ENCODE measurements around the gene CISD1.
"Not testable (repeated sequence)": the region's sequence is repeated elsewhere in the genome, so short reads cannot be mapped to it uniquely, and the experiment has no call there.

The CISD1 gene

DNA sequence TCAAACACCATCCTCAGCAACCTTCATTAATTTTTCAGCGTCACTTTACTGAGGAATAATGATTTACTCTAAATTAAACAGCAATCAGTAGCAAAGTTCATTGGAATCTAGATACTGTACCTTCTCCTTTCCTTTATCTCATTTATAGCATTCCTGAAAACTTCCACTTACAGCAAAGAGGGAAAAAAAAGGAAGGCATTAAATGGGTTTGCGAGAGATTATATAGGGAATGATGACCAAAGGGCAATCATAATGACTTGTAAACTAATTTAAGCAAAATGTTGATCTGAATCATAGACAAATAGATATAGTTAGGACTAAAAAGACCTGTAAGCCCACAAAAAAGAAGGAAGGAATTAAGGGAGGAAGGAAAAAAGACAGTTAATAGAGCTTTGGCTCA lies 43.3 kb upstream of the CISD1 start:
- peaks cover 17% of the 10 kb centered on the region; the same call in 1 of the 2 replicates for H3K36me3 ChIP-seq (ENCODE audit: insufficient read depth, low read length)
- H3K4me2 ChIP-seq (ENCODE audit: insufficient read depth, low read length): no peak overlapping the region
- no peaks in the 10 kb centered on the region for H3K4me1 ChIP-seq (ENCODE audit: insufficient read depth, low read length)
- no peak for DNase-seq
- H3K9ac ChIP-seq (ENCODE audit: low read depth, low read length): no peak overlapping the region
- no peaks in the 10 kb centered on the region for H3K79me2 ChIP-seq (ENCODE audit: insufficient read depth, low read length)
- H3K27ac ChIP-seq (ENCODE audit: low read length): no peak overlapping the region
- H3K27me3 ChIP-seq (ENCODE audit: insufficient read depth, low read length, poor library complexity): no peaks in the 10 kb centered on the region
- H3K4me3 ChIP-seq (ENCODE audit: low read depth in 1 of 2, low read length in 2 of 2): no peak overlapping the region
- H2AFZ ChIP-seq (ENCODE audit: low read depth, low read length): no peak overlapping the region
- H4K20me1 ChIP-seq (ENCODE audit: insufficient read depth, low read length): no peaks in the 10 kb centered on the region
- no peaks in the 10 kb centered on the region for H3K9me3 ChIP-seq (ENCODE audit: insufficient read depth, low read length, severe bottlenecking)
- ATAC-seq (ENCODE audit: insufficient read depth, low read depth): no peak
- TF ChIP-seq EZH2 (IDR thresholded peaks at IDR 0.05; ENCODE audit: borderline replicate concordance, low read depth, low read length, severe bottlenecking): no peak
- TF ChIP-seq, protein P1, sequence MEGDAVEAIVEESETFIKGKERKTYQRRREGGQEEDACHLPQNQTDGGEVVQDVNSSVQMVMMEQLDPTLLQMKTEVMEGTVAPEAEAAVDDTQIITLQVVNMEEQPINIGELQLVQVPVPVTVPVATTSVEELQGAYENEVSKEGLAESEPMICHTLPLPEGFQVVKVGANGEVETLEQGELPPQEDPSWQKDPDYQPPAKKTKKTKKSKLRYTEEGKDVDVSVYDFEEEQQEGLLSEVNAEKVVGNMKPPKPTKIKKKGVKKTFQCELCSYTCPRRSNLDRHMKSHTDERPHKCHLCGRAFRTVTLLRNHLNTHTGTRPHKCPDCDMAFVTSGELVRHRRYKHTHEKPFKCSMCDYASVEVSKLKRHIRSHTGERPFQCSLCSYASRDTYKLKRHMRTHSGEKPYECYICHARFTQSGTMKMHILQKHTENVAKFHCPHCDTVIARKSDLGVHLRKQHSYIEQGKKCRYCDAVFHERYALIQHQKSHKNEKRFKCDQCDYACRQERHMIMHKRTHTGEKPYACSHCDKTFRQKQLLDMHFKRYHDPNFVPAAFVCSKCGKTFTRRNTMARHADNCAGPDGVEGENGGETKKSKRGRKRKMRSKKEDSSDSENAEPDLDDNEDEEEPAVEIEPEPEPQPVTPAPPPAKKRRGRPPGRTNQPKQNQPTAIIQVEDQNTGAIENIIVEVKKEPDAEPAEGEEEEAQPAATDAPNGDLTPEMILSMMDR (IDR thresholded peaks at IDR 0.05; ENCODE audit: borderline replicate concordance, extremely low read depth, low read length, poor library complexity, severe bottlenecking): no peak

DNA sequence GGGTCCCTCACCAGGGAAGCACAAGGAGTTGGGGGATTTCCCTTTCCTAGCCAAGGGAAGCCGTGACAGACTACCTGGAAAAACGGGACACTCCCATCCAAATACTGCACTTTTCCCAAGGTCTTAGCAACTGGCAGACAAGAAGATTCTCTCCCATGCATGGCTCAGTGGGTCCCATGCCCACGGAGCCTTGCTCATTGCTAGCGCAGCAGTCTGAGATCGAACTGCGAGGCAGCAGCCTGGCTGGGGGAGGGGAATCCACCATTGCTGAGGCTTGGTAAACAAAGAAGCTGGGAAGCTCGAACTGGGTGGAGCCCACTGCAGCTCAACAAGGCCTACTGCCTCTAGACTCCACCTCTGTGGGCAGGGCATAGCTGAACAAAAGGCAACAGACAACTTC lies 39.1 kb upstream of the CISD1 start:
- H3K4me2 ChIP-seq (ENCODE audit: insufficient read depth, low read length); H4K20me1 ChIP-seq (ENCODE audit: insufficient read depth, low read length); ATAC-seq (ENCODE audit: insufficient read depth, low read depth); H3K27ac ChIP-seq (ENCODE audit: low read length); DNase-seq; H2AFZ ChIP-seq (ENCODE audit: low read depth, low read length); H3K9ac ChIP-seq (ENCODE audit: low read depth, low read length); H3K27me3 ChIP-seq (ENCODE audit: insufficient read depth, low read length, poor library complexity); H3K79me2 ChIP-seq (ENCODE audit: insufficient read depth, low read length); H3K4me3 ChIP-seq (ENCODE audit: low read depth in 1 of 2, low read length in 2 of 2); H3K4me1 ChIP-seq (ENCODE audit: insufficient read depth, low read length); H3K9me3 ChIP-seq (ENCODE audit: insufficient read depth, low read length, severe bottlenecking): not testable (repeated sequence)
- peaks cover 19% of the 10 kb centered on the region; the same call in 1 of the 2 replicates for H3K36me3 ChIP-seq (ENCODE audit: insufficient read depth, low read length)

DNA sequence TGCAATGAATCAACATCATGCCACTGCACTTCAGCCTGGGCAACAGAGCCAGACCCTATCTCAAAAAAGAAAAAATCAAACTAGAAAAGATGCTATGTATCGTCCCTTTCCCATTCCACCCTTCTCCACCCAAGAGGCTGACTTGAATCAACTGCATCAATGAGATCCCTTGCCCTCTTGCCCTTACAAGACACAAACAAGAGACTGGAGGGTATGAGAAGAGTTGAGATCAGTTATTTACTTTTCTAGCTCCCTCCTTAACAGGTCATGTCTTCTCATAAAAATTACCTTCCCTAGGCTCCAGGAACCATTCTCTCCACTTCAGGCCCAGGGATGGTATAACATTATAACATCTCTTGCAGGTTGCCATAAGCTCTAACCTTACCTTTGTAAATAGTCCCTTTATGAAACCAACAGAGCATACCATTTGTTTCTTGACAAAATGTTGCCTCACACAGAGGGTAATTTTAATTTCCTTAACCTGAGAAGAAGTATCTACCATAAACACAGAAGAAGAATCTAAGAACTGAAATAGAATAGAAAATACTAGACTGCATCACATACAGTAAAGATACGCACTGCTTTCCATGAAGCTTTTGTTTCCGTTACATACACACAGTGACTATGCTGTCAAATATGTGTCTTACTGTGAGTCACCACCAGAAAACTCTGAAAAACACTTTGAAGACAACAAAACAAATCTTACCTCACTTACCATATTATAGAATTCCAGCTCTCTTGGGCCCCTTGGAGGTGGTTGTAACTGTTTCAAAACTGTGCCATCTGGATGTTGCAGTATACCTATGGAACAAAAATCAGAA lies 31.7 kb upstream of the CISD1 start:
- peaks cover 23% of the 10 kb centered on the region for H3K36me3 ChIP-seq (ENCODE audit: insufficient read depth, low read length)
- H3K4me1 ChIP-seq (ENCODE audit: insufficient read depth, low read length): no peaks in the 10 kb centered on the region; the same call in 1 of the 2 replicates
- no peak for ATAC-seq (ENCODE audit: insufficient read depth, low read depth)
- no peaks in the 10 kb centered on the region for H3K9me3 ChIP-seq (ENCODE audit: insufficient read depth, low read length, severe bottlenecking)
- DNase-seq: no peak
- H3K79me2 ChIP-seq (ENCODE audit: insufficient read depth, low read length): peaks cover 40% of the 10 kb centered on the region
- no peak overlapping the region for H3K4me2 ChIP-seq (ENCODE audit: insufficient read depth, low read length)
- no peak overlapping the region for H3K9ac ChIP-seq (ENCODE audit: low read depth, low read length)
- H3K27ac ChIP-seq (ENCODE audit: low read length): no peak overlapping the region
- H4K20me1 ChIP-seq (ENCODE audit: insufficient read depth, low read length): peaks cover 5% of the 10 kb centered on the region; the same call in 1 of the 2 replicates
- no peaks in the 10 kb centered on the region for H3K27me3 ChIP-seq (ENCODE audit: insufficient read depth, low read length, poor library complexity)
- no peak overlapping the region for H2AFZ ChIP-seq (ENCODE audit: low read depth, low read length)
- TF ChIP-seq, protein P1 (IDR thresholded peaks at IDR 0.05; ENCODE audit: borderline replicate concordance, extremely low read depth, low read length, poor library complexity, severe bottlenecking): no peak
- TF ChIP-seq EZH2 (IDR thresholded peaks at IDR 0.05; ENCODE audit: borderline replicate concordance, low read depth, low read length, severe bottlenecking): no peak
- no peak overlapping the region for H3K4me3 ChIP-seq (ENCODE audit: low read depth in 1 of 2, low read length in 2 of 2)

DNA sequence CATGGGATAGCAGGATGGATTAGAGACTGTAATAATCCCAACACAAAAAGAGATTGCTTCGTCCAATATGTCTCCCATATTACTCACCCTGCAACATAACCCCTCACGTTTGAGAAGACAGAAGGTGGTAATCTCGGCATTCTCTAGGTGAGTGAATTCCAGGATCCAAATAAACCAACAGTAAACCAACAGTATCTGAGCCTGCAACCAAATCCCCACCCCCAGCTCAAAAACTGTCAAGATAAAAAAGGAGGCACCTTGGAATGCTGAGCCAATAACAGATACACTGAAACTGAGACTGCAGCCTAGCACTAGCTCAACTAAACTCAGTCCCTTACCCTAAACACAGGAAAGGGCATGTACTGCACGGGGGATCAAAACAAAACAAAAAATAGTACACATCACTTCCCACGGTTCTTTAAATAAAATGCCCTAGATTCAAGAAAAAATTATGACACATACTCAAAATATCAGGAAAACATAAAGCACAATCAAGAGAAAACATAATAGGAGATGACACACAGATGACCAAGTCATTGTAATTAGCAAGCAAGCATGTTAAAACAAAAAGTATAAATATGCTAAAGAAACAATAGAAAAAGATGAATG lies 29.3 kb upstream of the CISD1 start:
- TF ChIP-seq EZH2 (IDR thresholded peaks at IDR 0.05; ENCODE audit: borderline replicate concordance, low read depth, low read length, severe bottlenecking): no peak
- TF ChIP-seq, protein P1 (IDR thresholded peaks at IDR 0.05; ENCODE audit: borderline replicate concordance, extremely low read depth, low read length, poor library complexity, severe bottlenecking): no peak
- Histone ChIP-seq H3K79me2 (ENCODE audit: insufficient read depth, low read length) (peaks cover 50% of the 10 kb centered on the region), H3K4me3 (ENCODE audit: low read depth in 1 of 2, low read length in 2 of 2) (no peak overlapping the region), H3K9ac (ENCODE audit: low read depth, low read length) (no peak overlapping the region), H3K4me1 (ENCODE audit: insufficient read depth, low read length) (no peaks in the 10 kb centered on the region; the same call in 1 of the 2 replicates), H2AFZ (ENCODE audit: low read depth, low read length) (no peak overlapping the region), H3K36me3 (ENCODE audit: insufficient read depth, low read length) (peaks cover 23% of the 10 kb centered on the region), H4K20me1 (ENCODE audit: insufficient read depth, low read length) (peaks cover 5% of the 10 kb centered on the region; the same call in 1 of the 2 replicates), H3K27ac (ENCODE audit: low read length) (no peak overlapping the region), H3K4me2 (ENCODE audit: insufficient read depth, low read length) (no peak overlapping the region), H3K27me3 (ENCODE audit: insufficient read depth, low read length, poor library complexity) (no peaks in the 10 kb centered on the region), H3K9me3 (ENCODE audit: insufficient read depth, low read length, severe bottlenecking) (peaks cover 3% of the 10 kb centered on the region)
- ATAC-seq (ENCODE audit: insufficient read depth, low read depth) (no peak), DNase-seq (no peak)
